Keratinocyte (primary cell): ENCODE measurements around the gene POLD2. TPM values are rescaled to one million over a fixed set of nuclear protein-coding genes. Genes with fewer than 3 reads are reported as not detected.

Source experiments
- DNase-seq: peaks from one replicate; pipeline ENCODE4 v3.0.0-alpha.2; 2011; ENCODE audit warnings: low read depth, missing footprints, low spot score
- FAIRE-seq: peaks from 2 replicates; lab custom pipeline; 2011; peaks lifted over from hg19 to GRCh38; lab: Jason Lieb, UNC
- H2AFZ ChIP-seq: 2 replicates; pipeline ENCODE4 v1.6.0; 2012; ENCODE audit warnings: low read length, control low read depth, inconsistent platforms; ENCODE audit not compliant: control insufficient read depth
- H3K27ac ChIP-seq: 2 replicates; pipeline ENCODE4 v1.5.1; 2011; ENCODE audit warnings: low read length; ENCODE audit not compliant: control insufficient read depth, insufficient read depth
- H3K27me3 ChIP-seq: 3 replicates; pipeline ENCODE4 v1.6.0; 2011; ENCODE audit warnings: low read length; ENCODE audit not compliant: control insufficient read depth, insufficient read depth; ENCODE audit errors: extremely low read depth
- H3K36me3 ChIP-seq, 2 experiments: 2 replicates in 1 of 2; 3 replicates in 1 of 2; pipeline ENCODE4 v1.5.1; 2011; ENCODE audit warnings: low read length in 2 of 2, mild to moderate bottlenecking in 1 of 2; ENCODE audit not compliant: control insufficient read depth in 2 of 2, insufficient read depth in 2 of 2; ENCODE audit errors: extremely low read depth in 1 of 2
- H3K4me1 ChIP-seq: 3 replicates; pipeline ENCODE4 v1.5.1; 2011; ENCODE audit warnings: low read length; ENCODE audit not compliant: control insufficient read depth, insufficient read depth; ENCODE audit errors: extremely low read depth
- H3K4me2 ChIP-seq: 3 replicates; pipeline ENCODE4 v1.6.0; 2011; ENCODE audit warnings: low read depth, low read length; ENCODE audit not compliant: control insufficient read depth, insufficient read depth; ENCODE audit errors: extremely low read depth
- H3K4me3 ChIP-seq, 3 experiments: fragments of 200-600 bp in 1 of 3; sonication (generic) in 1 of 3; 2 replicates in 2 of 3; 3 replicates in 1 of 3; pipeline ENCODE4 v1.5.1; 2011 to 2016; ENCODE audit warnings: low read length in 3 of 3, mild to moderate bottlenecking in 3 of 3, control low read depth in 2 of 3, inconsistent platforms in 1 of 3, low read depth in 1 of 3, mixed read lengths in 1 of 3, mixed run types in 1 of 3, moderate library complexity in 1 of 3; ENCODE audit not compliant: control insufficient read depth in 2 of 3, insufficient read depth in 2 of 3; ENCODE audit errors: extremely low read depth in 1 of 3
- H3K79me2 ChIP-seq: 2 replicates; pipeline ENCODE4 v1.6.0; 2012; ENCODE audit warnings: low read length; ENCODE audit not compliant: control insufficient read depth, insufficient read depth
- H3K9ac ChIP-seq: 3 replicates; pipeline ENCODE4 v1.6.0; 2011; ENCODE audit warnings: low read length; ENCODE audit not compliant: control insufficient read depth, insufficient read depth; ENCODE audit errors: extremely low read depth
- H3K9me1 ChIP-seq: 3 replicates; pipeline ENCODE4 v1.6.0; 2011; ENCODE audit warnings: low read length; ENCODE audit not compliant: control insufficient read depth, insufficient read depth; ENCODE audit errors: extremely low read depth
- H3K9me3 ChIP-seq: 2 replicates; pipeline ENCODE4 v1.5.1; 2012; ENCODE audit warnings: low read depth, low read length; ENCODE audit not compliant: control insufficient read depth
- H4K20me1 ChIP-seq: 3 replicates; pipeline ENCODE4 v1.6.0; 2011; ENCODE audit warnings: low read length; ENCODE audit not compliant: control insufficient read depth, insufficient read depth; ENCODE audit errors: extremely low read depth
- EZH2 ChIP-seq: IDR thresholded peaks from one replicate; pipeline ENCODE4 v1.6.1; 2012; ENCODE audit warnings: inconsistent platforms, mild to moderate bottlenecking, low read length, moderate library complexity
- dilution Hi-C: fragments of 300-500 bp; cut with MboI; formaldehyde crosslinking; loops from one replicate; pipeline ENCODE4 v1.7.0; 2020; ENCODE audit warnings: low sequenced_read_pairs; ENCODE audit not compliant: extremely low pct_ligation_motif_present
- polyA plus RNA-seq, 5 experiments: library from polyadenylated mRNA; depleted of rRNA in 3 of 5; stranded (reverse) in 3 of 5; stranded (forward) in 1 of 5; unstranded in 1 of 5; fragments of >200 nt; gene quantifications; 1 replicate in 1 of 5; 2 replicates in 3 of 5; 3 replicates in 1 of 5; pipeline versions ENCODE4 v1.2.1 to v1.2.3, GENCODE V29; 2011 to 2012; ENCODE audit warnings: missing spikeins in 2 of 5, low read depth in 1 of 5, low replicate concordance in 1 of 5
- TF ChIP-seq, protein P1 (sequence below), 3 experiments: IDR thresholded peaks in 1 of 3; conservative IDR thresholded peaks in 1 of 3; optimal IDR thresholded peaks in 1 of 3; 2 replicates in 2 of 3; 3 replicates in 1 of 3; pipeline versions ENCODE3 to v1.5.1; 2011; ENCODE audit warnings: low read length in 3 of 3, mild to moderate bottlenecking in 3 of 3, moderate library complexity in 2 of 3, control low read depth in 1 of 3, inconsistent platforms in 1 of 3; ENCODE audit not compliant: insufficient read depth in 2 of 3; ENCODE audit errors: extremely low read depth in 1 of 3

Gene POLD2
- polyA plus RNA-seq, 1 donor (not counting 4 experiments of a cell fraction or from before 2014, with no cell fraction given), result 158 TPM

GRCh38 chr7:44073664-44074348 is 49.5 kb downstream of the POLD2 start:
- DNase-seq (peak; percentile 72), FAIRE-seq (peak; percentile 43)
- Histone ChIP-seq H3K79me2 (no peaks in the 10 kb centered on the region), H3K36me3 (peaks cover 6 to 17% of the 10 kb centered on the region in 2 experiments), H3K9me1 (peaks cover 3% of the 10 kb centered on the region), H2AFZ (no peak overlapping the region), H4K20me1 (no peaks in the 10 kb centered on the region), H3K4me3 (peak overlapping the region in 1 of 3 experiments; percentile 17), H3K27ac (peak overlapping the region; percentile 31), H3K9me3 (no peaks in the 10 kb centered on the region), H3K4me2 (peak overlapping the region; percentile 22), H3K9ac (peak overlapping the region; percentile 41), H3K27me3 (no peaks in the 10 kb centered on the region), H3K4me1 (peaks cover 36% of the 10 kb centered on the region)
- TF ChIP-seq EZH2, result no peak
- dilution Hi-C loops, result no loop called here

GRCh38 chr7:44072364-44073231 is 50.8 kb downstream of the POLD2 start:
- DNase-seq (peak; percentile 85), FAIRE-seq (peak; percentile 83)
- no peaks in the 10 kb centered on the region for H3K79me2 ChIP-seq
- no peaks in the 10 kb centered on the region for H3K27me3 ChIP-seq
- H3K4me1 ChIP-seq, result peaks cover 36% of the 10 kb centered on the region
- peak overlapping the region; percentile 82 for H3K27ac ChIP-seq
- peaks cover 3% of the 10 kb centered on the region for H3K9me1 ChIP-seq
- H3K36me3 ChIP-seq, result peaks cover 0 to 8% of the 10 kb centered on the region in 2 experiments
- dilution Hi-C loops, result no loop called here
- H3K9me3 ChIP-seq, result no peaks in the 10 kb centered on the region
- peak overlapping the region; percentile 68 for H3K4me2 ChIP-seq
- no peak overlapping the region for H2AFZ ChIP-seq
- no peak overlapping the region for H3K4me3 ChIP-seq
- no peaks in the 10 kb centered on the region for H4K20me1 ChIP-seq
- peak overlapping the region; percentile 13 for H3K9ac ChIP-seq
- no peak for TF ChIP-seq EZH2
- TF ChIP-seq, protein P1, sequence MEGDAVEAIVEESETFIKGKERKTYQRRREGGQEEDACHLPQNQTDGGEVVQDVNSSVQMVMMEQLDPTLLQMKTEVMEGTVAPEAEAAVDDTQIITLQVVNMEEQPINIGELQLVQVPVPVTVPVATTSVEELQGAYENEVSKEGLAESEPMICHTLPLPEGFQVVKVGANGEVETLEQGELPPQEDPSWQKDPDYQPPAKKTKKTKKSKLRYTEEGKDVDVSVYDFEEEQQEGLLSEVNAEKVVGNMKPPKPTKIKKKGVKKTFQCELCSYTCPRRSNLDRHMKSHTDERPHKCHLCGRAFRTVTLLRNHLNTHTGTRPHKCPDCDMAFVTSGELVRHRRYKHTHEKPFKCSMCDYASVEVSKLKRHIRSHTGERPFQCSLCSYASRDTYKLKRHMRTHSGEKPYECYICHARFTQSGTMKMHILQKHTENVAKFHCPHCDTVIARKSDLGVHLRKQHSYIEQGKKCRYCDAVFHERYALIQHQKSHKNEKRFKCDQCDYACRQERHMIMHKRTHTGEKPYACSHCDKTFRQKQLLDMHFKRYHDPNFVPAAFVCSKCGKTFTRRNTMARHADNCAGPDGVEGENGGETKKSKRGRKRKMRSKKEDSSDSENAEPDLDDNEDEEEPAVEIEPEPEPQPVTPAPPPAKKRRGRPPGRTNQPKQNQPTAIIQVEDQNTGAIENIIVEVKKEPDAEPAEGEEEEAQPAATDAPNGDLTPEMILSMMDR (optimal IDR thresholded peaks at IDR 0.05 in 1 of 3, IDR thresholded peaks at IDR 0.05 in 1 of 3, conservative IDR thresholded peaks at IDR 0.05 in 1 of 3; ENCODE audit: extremely low read depth in 1 of 3, insufficient read depth in 2 of 3, low read length in 3 of 3), result peak in 2 of 3 experiments; percentile 81 to 86
